Measurements from ENCODE around the gene MSANTD2.

The MSANTD2 gene
- long read RNA-seq, partial matches to known transcripts = 2 of 2 reads
- long read RNA-seq, other reads (novel, unspliced or antisense) = 0 of 2 reads

GRCh38 chr11:124800226-124800929, at the start of gene MSANTD2:
TSS of gene MSANTD2 (minus strand) at chr11:124800406. CDS start at chr11:124800380, 26 bp downstream.
- peak; percentile 26 to 60 for DNase-seq (ENCODE audit: low read depth in 1 of 2, low spot score in 1 of 2)
- Histone ChIP-seq H3K4me3 (replicated peaks; ENCODE audit: insufficient read depth, low read length) (peak within 1 kb of the TSS; percentile 96), H3K27ac (replicated peaks) (peak within 1 kb of the TSS; percentile 42), H3K27me3 (ENCODE audit: insufficient read depth, poor library complexity, severe bottlenecking) (peaks cover 3% of the 10 kb centered on the region)
- TF ChIP-seq, protein P1, sequence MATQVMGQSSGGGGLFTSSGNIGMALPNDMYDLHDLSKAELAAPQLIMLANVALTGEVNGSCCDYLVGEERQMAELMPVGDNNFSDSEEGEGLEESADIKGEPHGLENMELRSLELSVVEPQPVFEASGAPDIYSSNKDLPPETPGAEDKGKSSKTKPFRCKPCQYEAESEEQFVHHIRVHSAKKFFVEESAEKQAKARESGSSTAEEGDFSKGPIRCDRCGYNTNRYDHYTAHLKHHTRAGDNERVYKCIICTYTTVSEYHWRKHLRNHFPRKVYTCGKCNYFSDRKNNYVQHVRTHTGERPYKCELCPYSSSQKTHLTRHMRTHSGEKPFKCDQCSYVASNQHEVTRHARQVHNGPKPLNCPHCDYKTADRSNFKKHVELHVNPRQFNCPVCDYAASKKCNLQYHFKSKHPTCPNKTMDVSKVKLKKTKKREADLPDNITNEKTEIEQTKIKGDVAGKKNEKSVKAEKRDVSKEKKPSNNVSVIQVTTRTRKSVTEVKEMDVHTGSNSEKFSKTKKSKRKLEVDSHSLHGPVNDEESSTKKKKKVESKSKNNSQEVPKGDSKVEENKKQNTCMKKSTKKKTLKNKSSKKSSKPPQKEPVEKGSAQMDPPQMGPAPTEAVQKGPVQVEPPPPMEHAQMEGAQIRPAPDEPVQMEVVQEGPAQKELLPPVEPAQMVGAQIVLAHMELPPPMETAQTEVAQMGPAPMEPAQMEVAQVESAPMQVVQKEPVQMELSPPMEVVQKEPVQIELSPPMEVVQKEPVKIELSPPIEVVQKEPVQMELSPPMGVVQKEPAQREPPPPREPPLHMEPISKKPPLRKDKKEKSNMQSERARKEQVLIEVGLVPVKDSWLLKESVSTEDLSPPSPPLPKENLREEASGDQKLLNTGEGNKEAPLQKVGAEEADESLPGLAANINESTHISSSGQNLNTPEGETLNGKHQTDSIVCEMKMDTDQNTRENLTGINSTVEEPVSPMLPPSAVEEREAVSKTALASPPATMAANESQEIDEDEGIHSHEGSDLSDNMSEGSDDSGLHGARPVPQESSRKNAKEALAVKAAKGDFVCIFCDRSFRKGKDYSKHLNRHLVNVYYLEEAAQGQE (IDR thresholded peaks at IDR 0.05; ENCODE audit: insufficient replicate concordance, low read depth) = no peak
- TF ChIP-seq, protein P2, sequence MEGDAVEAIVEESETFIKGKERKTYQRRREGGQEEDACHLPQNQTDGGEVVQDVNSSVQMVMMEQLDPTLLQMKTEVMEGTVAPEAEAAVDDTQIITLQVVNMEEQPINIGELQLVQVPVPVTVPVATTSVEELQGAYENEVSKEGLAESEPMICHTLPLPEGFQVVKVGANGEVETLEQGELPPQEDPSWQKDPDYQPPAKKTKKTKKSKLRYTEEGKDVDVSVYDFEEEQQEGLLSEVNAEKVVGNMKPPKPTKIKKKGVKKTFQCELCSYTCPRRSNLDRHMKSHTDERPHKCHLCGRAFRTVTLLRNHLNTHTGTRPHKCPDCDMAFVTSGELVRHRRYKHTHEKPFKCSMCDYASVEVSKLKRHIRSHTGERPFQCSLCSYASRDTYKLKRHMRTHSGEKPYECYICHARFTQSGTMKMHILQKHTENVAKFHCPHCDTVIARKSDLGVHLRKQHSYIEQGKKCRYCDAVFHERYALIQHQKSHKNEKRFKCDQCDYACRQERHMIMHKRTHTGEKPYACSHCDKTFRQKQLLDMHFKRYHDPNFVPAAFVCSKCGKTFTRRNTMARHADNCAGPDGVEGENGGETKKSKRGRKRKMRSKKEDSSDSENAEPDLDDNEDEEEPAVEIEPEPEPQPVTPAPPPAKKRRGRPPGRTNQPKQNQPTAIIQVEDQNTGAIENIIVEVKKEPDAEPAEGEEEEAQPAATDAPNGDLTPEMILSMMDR (IDR thresholded peaks at IDR 0.05; ENCODE audit: insufficient read depth, low read length) = no peak
- TF ChIP-seq GABPA (IDR thresholded peaks at IDR 0.05; ENCODE audit: low read depth) (peak; percentile 81), SPI1 (IDR thresholded peaks at IDR 0.05; ENCODE audit: borderline replicate concordance, low read depth) (peak; percentile 71; the same call in 1 of the 2 replicates), POLR2AphosphoS5 (IDR thresholded peaks at IDR 0.05; ENCODE audit: low read depth) (peak; percentile 49; the same call in 1 of the 2 replicates)

- no peak overlapping the region for H3K4me3 ChIP-seq (replicated peaks; ENCODE audit: insufficient read depth, low read length)
- peaks cover 75% of the 10 kb centered on the region for H3K27me3 ChIP-seq (ENCODE audit: insufficient read depth, poor library complexity, severe bottlenecking)
- TF ChIP-seq, protein P1 (IDR thresholded peaks at IDR 0.05; ENCODE audit: insufficient replicate concordance, low read depth) = no peak
- no peak for TF ChIP-seq SPI1 (IDR thresholded peaks at IDR 0.05; ENCODE audit: borderline replicate concordance, low read depth)
- TF ChIP-seq, protein P2 (IDR thresholded peaks at IDR 0.05; ENCODE audit: insufficient read depth, low read length) = no peak
- no peak for TF ChIP-seq POLR2AphosphoS5 (IDR thresholded peaks at IDR 0.05; ENCODE audit: low read depth)
- no peak for TF ChIP-seq GABPA (IDR thresholded peaks at IDR 0.05; ENCODE audit: low read depth)
- DNase-seq (ENCODE audit: low read depth in 1 of 2, low spot score in 1 of 2) = no peak
- H3K27ac ChIP-seq (replicated peaks) = no peak overlapping the region
Observed at GRCh38 chr11:124846070-124846673, 46.0 kb upstream of the MSANTD2 start.

DNA sequence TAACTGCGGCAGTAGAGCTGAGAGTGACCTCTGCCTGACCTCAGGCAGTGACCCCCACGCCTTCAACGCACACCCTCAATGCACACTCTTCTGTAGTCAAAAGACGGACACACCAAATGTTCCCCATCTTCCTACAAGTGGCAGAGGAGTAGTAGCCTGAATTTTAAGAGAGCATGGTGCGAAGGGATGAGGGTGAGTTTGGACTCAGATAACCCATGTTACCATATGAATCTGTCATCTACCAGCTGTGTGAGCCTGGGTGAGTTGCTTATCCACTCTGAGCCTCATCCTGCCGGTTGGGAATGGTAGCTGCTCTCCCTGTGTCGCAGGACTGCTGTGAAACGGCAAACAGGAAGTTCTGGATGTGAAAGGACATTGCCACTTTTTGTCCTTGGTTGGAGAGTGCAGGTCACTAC, 44.5 kb upstream of the MSANTD2 start:
- no peak for TF ChIP-seq POLR2AphosphoS5 (IDR thresholded peaks at IDR 0.05; ENCODE audit: low read depth)
- TF ChIP-seq SPI1 (IDR thresholded peaks at IDR 0.05; ENCODE audit: borderline replicate concordance, low read depth) = no peak
- TF ChIP-seq, protein P1 (IDR thresholded peaks at IDR 0.05; ENCODE audit: insufficient replicate concordance, low read depth) = no peak
- TF ChIP-seq, protein P2 (IDR thresholded peaks at IDR 0.05; ENCODE audit: insufficient read depth, low read length) = no peak
- TF ChIP-seq GABPA (IDR thresholded peaks at IDR 0.05; ENCODE audit: low read depth) = no peak
- H3K27me3 ChIP-seq (ENCODE audit: insufficient read depth, poor library complexity, severe bottlenecking) = peaks cover 80% of the 10 kb centered on the region
- DNase-seq (ENCODE audit: low read depth in 1 of 2, low spot score in 1 of 2) = no peak
- H3K4me3 ChIP-seq (replicated peaks; ENCODE audit: insufficient read depth, low read length) = no peak overlapping the region
- H3K27ac ChIP-seq (replicated peaks) = no peak overlapping the region
